Right renal pelvis (tissue), 4 donors: ENCODE measurements around the gene MZT2A. TPM values are rescaled to one million over a fixed set of nuclear protein-coding genes. Genes with fewer than 3 reads are reported as not detected.
"Not testable (repeated sequence)": the region's sequence is repeated elsewhere in the genome, so short reads cannot be mapped to it uniquely, and the experiment has no call there.

Experiments used
- DNase-seq, 4 donors: peaks; one replicate each; pipeline ENCODE4 v3.0.0-alpha.2; 2013; ENCODE audit warnings: low read depth in 4 of 4, low spot score in 3 of 4, missing footprints in 1 of 4
- polyA plus RNA-seq, 4 donors: library from polyadenylated mRNA; unstranded; fragments of 120-200 nt; gene quantifications; one replicate each; pipeline ENCODE4 v1.2.1, GENCODE V29; 2013; ENCODE audit not compliant: insufficient read length in 4 of 4

Gene MZT2A
- polyA plus RNA-seq, 4 donors = 34.7 to 89.5 (median 49.3) TPM

- DNase-seq = not testable (repeated sequence)
Measured at GRCh38 chr2:131521524-131521923, 29.3 kb upstream of the MZT2A start.

- DNase-seq = no peak
Measured at GRCh38 chr2:131520526-131520925, 28.3 kb upstream of the MZT2A start.

- DNase-seq = not testable (repeated sequence)
Measured at GRCh38 chr2:131519871-131520470, 27.8 kb upstream of the MZT2A start.

- DNase-seq = no peak
Measured at GRCh38 chr2:131519466-131519865, 27.3 kb upstream of the MZT2A start.

GRCh38 chr2:131518531-131518930 is 26.3 kb upstream of the MZT2A start:
- DNase-seq = not testable (repeated sequence)

- not testable (repeated sequence) for DNase-seq
Measured at GRCh38 chr2:131517856-131518255, 25.7 kb upstream of the MZT2A start.

GRCh38 chr2:131517106-131517831 is 25.1 kb upstream of the MZT2A start:
- no peak for DNase-seq

GRCh38 chr2:131516621-131517020 is 24.4 kb upstream of the MZT2A start:
- not testable (repeated sequence) for DNase-seq

- no peak for DNase-seq
Measured at GRCh38 chr2:131516011-131516410, 23.8 kb upstream of the MZT2A start.

GRCh38 chr2:131515235-131515634 is 23.0 kb upstream of the MZT2A start:
- DNase-seq = not testable (repeated sequence)

- DNase-seq = not testable (repeated sequence)
Measured at GRCh38 chr2:131514408-131515166, 22.4 kb upstream of the MZT2A start.

GRCh38 chr2:131511969-131512870 is 20.0 kb upstream of the MZT2A start:
- not testable (repeated sequence) for DNase-seq

GRCh38 chr2:131511291-131511968 is 19.2 kb upstream of the MZT2A start:
- DNase-seq = not testable (repeated sequence)

GRCh38 chr2:131509615-131510014 is 17.4 kb upstream of the MZT2A start:
- no peak for DNase-seq

GRCh38 chr2:131504082-131504750 is 12.0 kb upstream of the MZT2A start:
- DNase-seq = not testable (repeated sequence)

- DNase-seq = not testable (repeated sequence)
Measured at GRCh38 chr2:131503587-131503986, 11.4 kb upstream of the MZT2A start.

GRCh38 chr2:131498321-131498973 is 6.2 kb upstream of the MZT2A start:
- not testable (repeated sequence) for DNase-seq

- DNase-seq = not testable (repeated sequence)
Measured at GRCh38 chr2:131495506-131495905, 3.3 kb upstream of the MZT2A start.
